IMR-90 (cell line): Measurements from ENCODE around the gene GLB1L. TPM values are rescaled to one million over a fixed set of nuclear protein-coding genes. Genes with fewer than 3 reads are reported as not detected.

Experiments used
- ATAC-seq: fragments of 200-7000 bp; cut with Tn5 transposase; 2 replicates; pipeline ENCODE4 v1.9.1; 2020; ENCODE audit warnings: low read depth, mild to moderate bottlenecking, moderate library complexity
- BruUV-seq: library from RNA; stranded (reverse); fragments of 400-500 nt; replicated peaks from 2 replicates; lab custom pipeline; 2021; lab: Mats Ljungman, UMichigan
- CTCF ChIA-PET: fragments of 300-600 bp; formaldehyde crosslinking; extraction: SDS; loops from one replicate; lab custom pipeline; 2021; ENCODE audit warnings: antibody characterized with exemption; lab: Yijun Ruan, JAX
- POLR2A ChIA-PET: fragments of 300-600 bp; sonication (Branson Sonifier 250); formaldehyde crosslinking; loops from one replicate; lab custom pipeline; 2022; ENCODE audit warnings: antibody characterized with exemption; ENCODE audit not compliant: unreplicated experiment; lab: Charles Lee
- DNase-seq: peaks from one replicate; pipeline ENCODE4 v3.0.0; 2013
- H2AFZ ChIP-seq: replicated peaks from 2 replicates; pipeline ENCODE3; 2013; ENCODE audit warnings: low read length, mild to moderate bottlenecking; ENCODE audit not compliant: poor library complexity
- H2AK5ac ChIP-seq: 2 replicates; pipeline ENCODE4 v1.6.1; 2013; ENCODE audit warnings: low read depth, low read length, inconsistent platforms
- H2AK9ac ChIP-seq: replicated peaks from 2 replicates; pipeline ENCODE3; 2013; ENCODE audit warnings: mild to moderate bottlenecking, low read depth, low read length, moderate library complexity; ENCODE audit not compliant: poor library complexity
- H2BK120ac ChIP-seq: 2 replicates; pipeline ENCODE4 v1.6.1; 2013; ENCODE audit warnings: low read depth, low read length, inconsistent platforms
- H2BK15ac ChIP-seq: 3 replicates; pipeline ENCODE4 v1.6.1; 2013; ENCODE audit warnings: low read depth, low read length, inconsistent platforms
- H2BK20ac ChIP-seq: 2 replicates; pipeline ENCODE4 v1.6.1; 2013; ENCODE audit warnings: low read depth, mild to moderate bottlenecking, inconsistent platforms, low read length, moderate library complexity
- H2BK5ac ChIP-seq: 2 replicates; pipeline ENCODE4 v1.6.1; 2013; ENCODE audit warnings: mild to moderate bottlenecking, low read depth, low read length, inconsistent platforms; ENCODE audit not compliant: poor library complexity, severe bottlenecking
- H3K14ac ChIP-seq: replicated peaks from 2 replicates; pipeline ENCODE4 v1.6.1; 2013; ENCODE audit warnings: low read depth, low read length, inconsistent platforms
- H3K18ac ChIP-seq: 2 replicates; pipeline ENCODE4 v1.6.1; 2013; ENCODE audit warnings: low read depth, low read length, control low read depth
- H3K23ac ChIP-seq: 2 replicates; pipeline ENCODE4 v1.6.1; 2013; ENCODE audit warnings: low read depth, low read length, inconsistent platforms
- H3K27ac ChIP-seq: 2 replicates; pipeline ENCODE4 v1.5.1; 2013; ENCODE audit warnings: mild to moderate bottlenecking, control low read depth, low read length; ENCODE audit not compliant: insufficient read depth
- H3K27me3 ChIP-seq: 2 replicates; pipeline ENCODE4 v1.6.1; 2013; ENCODE audit warnings: low read length; ENCODE audit not compliant: control insufficient read depth, insufficient read depth
- H3K36me3 ChIP-seq: 2 replicates; pipeline ENCODE4 v1.6.1; 2013; ENCODE audit warnings: low read length, mixed read lengths; ENCODE audit not compliant: control insufficient read depth, insufficient read depth
- H3K4ac ChIP-seq: 2 replicates; pipeline ENCODE4 v1.6.1; 2013; ENCODE audit warnings: low read depth, low read length, inconsistent platforms
- H3K4me1 ChIP-seq: 2 replicates; pipeline ENCODE4 v1.6.1; 2013; ENCODE audit warnings: low read length, mixed read lengths; ENCODE audit not compliant: control insufficient read depth, insufficient read depth
- H3K4me2 ChIP-seq: 2 replicates; pipeline ENCODE4 v1.6.1; 2013; ENCODE audit warnings: low read depth, mild to moderate bottlenecking, control low read depth, low read length, moderate library complexity
- H3K4me3 ChIP-seq: 2 replicates; pipeline ENCODE4 v1.5.1; 2013; ENCODE audit warnings: low read depth, mild to moderate bottlenecking, control low read depth, low read length, moderate library complexity; ENCODE audit not compliant: insufficient read depth
- H3K56ac ChIP-seq: 2 replicates; pipeline ENCODE4 v1.6.1; 2013; ENCODE audit warnings: low read length, inconsistent platforms; ENCODE audit not compliant: insufficient read depth; ENCODE audit errors: extremely low read depth
- H3K79me1 ChIP-seq, 2 experiments: 2 replicates each; pipeline ENCODE4 v1.6.1; 2013; ENCODE audit warnings: low read length in 2 of 2, inconsistent platforms in 1 of 2, low read depth in 1 of 2
- H3K9ac ChIP-seq: 2 replicates; pipeline ENCODE4 v1.6.1; 2013; ENCODE audit warnings: low read depth, low read length, control low read depth
- H3K9me1 ChIP-seq: 2 replicates; pipeline ENCODE4 v1.6.1; 2013; ENCODE audit warnings: low read length, inconsistent platforms; ENCODE audit not compliant: insufficient read depth
- H3K9me3 ChIP-seq: 2 replicates; pipeline ENCODE4 v1.6.1; 2013; ENCODE audit warnings: low read length; ENCODE audit not compliant: control insufficient read depth, insufficient read depth
- H4K20me1 ChIP-seq: 2 replicates; pipeline ENCODE4 v1.6.1; 2013; ENCODE audit warnings: low read length, inconsistent platforms; ENCODE audit not compliant: insufficient read depth
- H4K5ac ChIP-seq: 2 replicates; pipeline ENCODE4 v1.6.1; 2013; ENCODE audit warnings: mild to moderate bottlenecking, low read depth, low read length, control low read depth
- H4K8ac ChIP-seq, 2 experiments: 2 replicates each; pipeline ENCODE4 v1.6.1; 2013; ENCODE audit warnings: low read depth in 2 of 2, low read length in 2 of 2, control low read depth in 1 of 2, inconsistent platforms in 1 of 2
- H4K91ac ChIP-seq: 2 replicates; pipeline ENCODE4 v1.6.1; 2013; ENCODE audit warnings: low read depth, low read length, inconsistent platforms; ENCODE audit not compliant: insufficient read depth
- BHLHE40 ChIP-seq: fragments of 150-350 bp; IDR thresholded peaks from 2 replicates; pipeline ENCODE4 v1.6.1; 2016; ENCODE audit warnings: mild to moderate bottlenecking, low read depth, low read length
- CEBPB ChIP-seq: IDR thresholded peaks from 2 replicates; pipeline ENCODE4 v1.6.1; 2012; ENCODE audit warnings: low read depth, low read length, improper control_type of control experiment
- CHD1 ChIP-seq: IDR thresholded peaks from 2 replicates; pipeline ENCODE4 v1.6.1; 2012; ENCODE audit warnings: low read depth, low read length, improper control_type of control experiment
- ELK1 ChIP-seq: fragments of 150-350 bp; IDR thresholded peaks from 2 replicates; pipeline ENCODE4 v1.6.1; 2016; ENCODE audit warnings: low read depth, mild to moderate bottlenecking, low read length, moderate library complexity, borderline replicate concordance
- FOS ChIP-seq: fragments of 150-350 bp; IDR thresholded peaks from 2 replicates; pipeline ENCODE4 v1.6.1; 2016; ENCODE audit warnings: low read depth, low read length
- MAZ ChIP-seq: IDR thresholded peaks from 2 replicates; pipeline ENCODE4 v1.6.1; 2012; ENCODE audit warnings: low read depth, mild to moderate bottlenecking, low read length, improper control_type of control experiment, moderate library complexity, borderline replicate concordance
- MXI1 ChIP-seq: IDR thresholded peaks from 2 replicates; pipeline ENCODE4 v1.6.1; 2012; ENCODE audit warnings: low read depth, mild to moderate bottlenecking, low read length, moderate library complexity, borderline replicate concordance
- NFE2L2 ChIP-seq: fragments of 150-350 bp; IDR thresholded peaks from 2 replicates; pipeline ENCODE4 v1.6.1; 2016; ENCODE audit warnings: low read depth, mild to moderate bottlenecking, low read length
- POLR2A ChIP-seq: IDR thresholded peaks from 2 replicates; pipeline ENCODE4 v1.6.1; 2012; ENCODE audit warnings: mild to moderate bottlenecking, low read depth, low read length
- RAD21 ChIP-seq: IDR thresholded peaks from 2 replicates; pipeline ENCODE4 v1.6.1; 2012; ENCODE audit warnings: low read length, improper control_type of control experiment
- RCOR1 ChIP-seq: IDR thresholded peaks from 2 replicates; pipeline ENCODE4 v1.6.1; 2012; ENCODE audit warnings: mild to moderate bottlenecking, low read length, improper control_type of control experiment; ENCODE audit not compliant: insufficient replicate concordance
- RFX5 ChIP-seq: IDR thresholded peaks from 2 replicates; pipeline ENCODE4 v1.8.0; 2012; ENCODE audit warnings: low read depth, mild to moderate bottlenecking, low read length, moderate library complexity
- SMC3 ChIP-seq: fragments of 150-350 bp; IDR thresholded peaks from 2 replicates; pipeline ENCODE4 v1.6.1; 2016; ENCODE audit warnings: low read depth, mild to moderate bottlenecking, antibody characterized with exemption, low read length, moderate library complexity
- USF2 ChIP-seq: fragments of 150-350 bp; IDR thresholded peaks from 2 replicates; pipeline ENCODE4 v1.6.1; 2017; ENCODE audit warnings: mild to moderate bottlenecking, antibody characterized with exemption, low read length, low read depth
- WGBS, 2 experiments: methylation state at CpG; one replicate each; pipeline versions ENCODE4 v1.1.5 to v1.1.7; 2013; ENCODE audit warnings: missing lambda C conversion rate in 2 of 2; ENCODE audit not compliant: insufficient read length in 1 of 2; ENCODE audit errors: extremely low coverage in 2 of 2; 5-methylcytosine and 5-hydroxymethylcytosine counted together
- dilution Hi-C: fragments of 300-500 bp; cut with HindIII; formaldehyde crosslinking; loops from one replicate; pipeline ENCODE4 v1.14.3; 2018; ENCODE audit warnings: low sequenced_read_pairs; ENCODE audit not compliant: unreplicated experiment
- in situ Hi-C: fragments of 300-500 bp; cut with MboI; formaldehyde crosslinking; loops from 3 replicates; pipeline ENCODE4 v1.14.3; 2019; ENCODE audit warnings: low sequenced_read_pairs, inconsistent platforms, mixed read lengths
- intact Hi-C: fragments of 100-400 bp; cut with micrococcal nuclease; formaldehyde crosslinking; loops from 2 replicates; pipeline ENCODE4 v1.10.0; 2022
- polyA plus RNA-seq, 3 experiments: library from polyadenylated mRNA; depleted of rRNA; stranded (reverse); fragments of >200 nt; gene quantifications; 2 replicates each; pipeline ENCODE4 v1.2.3, GENCODE V29; 2012; ENCODE audit warnings: low replicate concordance in 1 of 3
- total RNA-seq: library from RNA; depleted of rRNA; stranded (reverse); fragments of >200 nt; gene quantifications from 2 replicates; pipeline ENCODE4 v1.2.3, GENCODE V29; 2012
- TF ChIP-seq, protein P1 (sequence below): conservative IDR thresholded peaks from 2 replicates; pipeline ENCODE4 v1.5.1; 2012; ENCODE audit warnings: mild to moderate bottlenecking, low read depth, low read length, improper control_type of control experiment

The GLB1L gene
- total and polyA plus RNA-seq, 2 of the 4 experiments (the other 2 are of a cell fraction) = 4.1 to 6.2 TPM

DNA sequence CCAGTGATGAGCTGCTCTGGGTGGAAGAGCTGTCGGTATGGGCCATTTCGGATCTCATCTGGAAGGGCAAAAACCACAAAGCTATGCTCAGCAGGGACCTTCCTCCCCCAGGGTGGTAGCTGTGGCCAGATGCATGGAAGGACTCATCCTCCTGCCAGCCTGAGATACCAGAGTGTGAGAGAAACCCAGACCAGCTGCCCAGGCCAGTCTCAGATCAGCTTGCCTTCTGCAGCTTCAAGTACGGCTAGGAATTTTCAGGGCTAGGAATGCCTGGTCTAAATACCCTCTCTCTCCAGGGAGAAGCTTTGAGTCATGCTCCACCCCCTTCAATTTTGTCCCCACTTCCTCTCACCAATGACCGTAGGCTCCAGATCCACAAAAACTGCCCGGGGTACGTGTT, 6.4 kb upstream of the GLB1L start:
- ChIA-PET POLR2A (no interaction called here), CTCF (no interaction called here)
- 0 out of 2 replicates have a peak overlapping the region, but pooled peaks have one; percentile 76 for H3K23ac ChIP-seq
- no peak for DNase-seq
- peaks cover 12 to 24% of the 10 kb centered on the region in 2 experiments for H3K79me1 ChIP-seq
- no peak overlapping the region; the same call in none of the 2 replicates for H4K91ac ChIP-seq
- peak overlapping the region; percentile 6; the same call in 1 of the 2 replicates for H3K14ac ChIP-seq
- no peak overlapping the region for H4K5ac ChIP-seq
- peaks cover 13% of the 10 kb centered on the region for H3K27me3 ChIP-seq
- H2AK9ac ChIP-seq = no peak overlapping the region
- 0 out of 2 replicates have a peak, but pooled peaks cover 8% of the 10 kb centered on the region for H4K20me1 ChIP-seq
- no peak overlapping the region for H3K18ac ChIP-seq
- H2BK15ac ChIP-seq = 0 out of 3 replicates have a peak overlapping the region, but pooled peaks have one; percentile 33
- intact Hi-C loops = no loop called here
- H3K4ac ChIP-seq = peak overlapping the region; percentile 15
- H2AFZ ChIP-seq = no peak overlapping the region
- peaks cover 41% of the 10 kb centered on the region for H3K4me1 ChIP-seq
- in situ Hi-C loops = no loop called here
- H2BK5ac ChIP-seq = no peak overlapping the region
- H2BK20ac ChIP-seq = no peak overlapping the region
- WGBS, 2 experiments = 88% methylated on average over 3 of the region's 6 CpGs; no CpG with 5 or more reads in 1 of the 2 experiments
- H3K27ac ChIP-seq = no peak overlapping the region
- H3K9me3 ChIP-seq = no peaks in the 10 kb centered on the region
- TF ChIP-seq RCOR1 (no peak), SMC3 (no peak), ELK1 (no peak), USF2 (no peak), POLR2A (no peak), CEBPB (no peak), RFX5 (no peak), RAD21 (no peak), CHD1 (no peak), BHLHE40 (no peak), NFE2L2 (no peak), MXI1 (no peak), FOS (no peak), MAZ (no peak)
- TF ChIP-seq, protein P1, sequence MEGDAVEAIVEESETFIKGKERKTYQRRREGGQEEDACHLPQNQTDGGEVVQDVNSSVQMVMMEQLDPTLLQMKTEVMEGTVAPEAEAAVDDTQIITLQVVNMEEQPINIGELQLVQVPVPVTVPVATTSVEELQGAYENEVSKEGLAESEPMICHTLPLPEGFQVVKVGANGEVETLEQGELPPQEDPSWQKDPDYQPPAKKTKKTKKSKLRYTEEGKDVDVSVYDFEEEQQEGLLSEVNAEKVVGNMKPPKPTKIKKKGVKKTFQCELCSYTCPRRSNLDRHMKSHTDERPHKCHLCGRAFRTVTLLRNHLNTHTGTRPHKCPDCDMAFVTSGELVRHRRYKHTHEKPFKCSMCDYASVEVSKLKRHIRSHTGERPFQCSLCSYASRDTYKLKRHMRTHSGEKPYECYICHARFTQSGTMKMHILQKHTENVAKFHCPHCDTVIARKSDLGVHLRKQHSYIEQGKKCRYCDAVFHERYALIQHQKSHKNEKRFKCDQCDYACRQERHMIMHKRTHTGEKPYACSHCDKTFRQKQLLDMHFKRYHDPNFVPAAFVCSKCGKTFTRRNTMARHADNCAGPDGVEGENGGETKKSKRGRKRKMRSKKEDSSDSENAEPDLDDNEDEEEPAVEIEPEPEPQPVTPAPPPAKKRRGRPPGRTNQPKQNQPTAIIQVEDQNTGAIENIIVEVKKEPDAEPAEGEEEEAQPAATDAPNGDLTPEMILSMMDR = no peak
- BruUV-seq = no TSS peak
- H4K8ac ChIP-seq = no peak overlapping the region
- H2AK5ac ChIP-seq = peak overlapping the region; percentile 54; the same call in 1 of the 2 replicates
- no peak overlapping the region for H3K56ac ChIP-seq
- H3K4me3 ChIP-seq = no peak overlapping the region
- H3K4me2 ChIP-seq = no peak overlapping the region
- 0 out of 2 replicates have a peak overlapping the region, but pooled peaks have one; percentile 12 for H2BK120ac ChIP-seq
- H3K9me1 ChIP-seq = peaks cover 36% of the 10 kb centered on the region
- dilution Hi-C loops = no loop called here
- H3K9ac ChIP-seq = no peak overlapping the region
- H3K36me3 ChIP-seq = peaks cover 19% of the 10 kb centered on the region; the same call in 1 of the 2 replicates
- no peak for ATAC-seq
